Posterior cingulate gyrus (tissue), 11 donors: ENCODE measurements around the gene IGF2.

ENCODE experiments used
- DNase-seq, 10 donors: peaks; one replicate each; pipeline versions ENCODE4 v3.0.0 to v3.0.0-alpha.2; 2020 to 2021; ENCODE audit warnings: mixed read lengths in 3 of 10
- intact Hi-C: fragments of 100-400 bp; cut with DNase I; formaldehyde crosslinking; loops from one replicate; pipeline ENCODE4 v1.15.1; 2023

IGF2 gene

GRCh38 chr11:2171591-2172003 lies 32.4 kb upstream of the IGF2 start, which contains the start of gene TH:
TSS of gene TH (minus strand) at chr11:2171815. CDS start at chr11:2171786, 29 bp downstream.
- no peak for DNase-seq
- intact Hi-C loops, result no loop called here

GRCh38 chr11:2169626-2170570 lies 30.7 kb upstream of the IGF2 start:
- intact Hi-C loops, result no loop called here
- DNase-seq, result no peak

GRCh38 chr11:2169005-2169378 lies 29.8 kb upstream of the IGF2 start:
- DNase-seq, result no peak
- intact Hi-C loops, result no loop called here

GRCh38 chr11:2168286-2169004 lies 29.3 kb upstream of the IGF2 start:
- no peak for DNase-seq
- intact Hi-C loops, result no loop called here

GRCh38 chr11:2167141-2168045 lies 28.2 kb upstream of the IGF2 start:
- no peak for DNase-seq
- intact Hi-C loops, result no loop called here

- no peak for DNase-seq
- intact Hi-C loops, result no loop called here
Observed at GRCh38 chr11:2166091-2166851, 27.1 kb upstream of the IGF2 start.

- no peak for DNase-seq
- intact Hi-C loops, result no loop called here
Observed at GRCh38 chr11:2165571-2165970, 26.4 kb upstream of the IGF2 start.

GRCh38 chr11:2164861-2165555 lies 25.8 kb upstream of the IGF2 start:
- no peak for DNase-seq
- intact Hi-C loops, result no loop called here

- no peak for DNase-seq
- intact Hi-C loops, result no loop called here
Observed at GRCh38 chr11:2164081-2164480, 24.9 kb upstream of the IGF2 start.

- intact Hi-C loops, result no loop called here
- no peak for DNase-seq
Observed at GRCh38 chr11:2163428-2163978, 24.3 kb upstream of the IGF2 start.

- no peak for DNase-seq
- intact Hi-C loops, result no loop called here
Observed at GRCh38 chr11:2160736-2161259, 21.6 kb upstream of the IGF2 start, which contains the start of gene INS. TSS of gene INS (minus strand) at chr11:2161209. CDS start at chr11:2160971, 238 bp downstream.

GRCh38 chr11:2159536-2160413 lies 20.6 kb upstream of the IGF2 start:
- no peak for DNase-seq
- intact Hi-C loops, result no loop called here

- DNase-seq, result no peak
- intact Hi-C loops, result no loop called here
Observed at GRCh38 chr11:2158966-2159365, 19.8 kb upstream of the IGF2 start.

GRCh38 chr11:2158296-2158737 lies 19.1 kb upstream of the IGF2 start:
- intact Hi-C loops, result no loop called here
- no peak for DNase-seq

GRCh38 chr11:2157294-2158040 lies 18.3 kb upstream of the IGF2 start:
- intact Hi-C loops, result no loop called here
- no peak for DNase-seq

GRCh38 chr11:2156416-2157182 lies 17.4 kb upstream of the IGF2 start:
- intact Hi-C loops, result no loop called here

More at GRCh38 chr11:2156416-2157182, 17.4 kb upstream of the IGF2 start:
- peak; percentile 60 to 95 (median 78) for DNase-seq
